HFF-Myc (cell line): Measurements from ENCODE around the gene AARS1.
"Not testable (repeated sequence)": the region's sequence is repeated elsewhere in the genome, so short reads cannot be mapped to it uniquely, and the experiment has no call there.

Experiments used
- DNase-seq: peaks from one replicate; pipeline ENCODE4 v3.0.0-alpha.2; 2011; ENCODE audit warnings: low read depth; ENCODE audit errors: extremely low read depth
- H3K4me3 ChIP-seq: replicated peaks from 2 replicates; pipeline ENCODE4 v1.5.1; 2011; ENCODE audit warnings: low read depth, mild to moderate bottlenecking, control low read depth, low read length
- TF ChIP-seq, protein P1 (sequence below): IDR thresholded peaks from 2 replicates; pipeline ENCODE4 v1.5.1; 2012; ENCODE audit warnings: mild to moderate bottlenecking, low read depth, low read length, control low read depth; ENCODE audit errors: missing control alignments

AARS1 gene

DNA sequence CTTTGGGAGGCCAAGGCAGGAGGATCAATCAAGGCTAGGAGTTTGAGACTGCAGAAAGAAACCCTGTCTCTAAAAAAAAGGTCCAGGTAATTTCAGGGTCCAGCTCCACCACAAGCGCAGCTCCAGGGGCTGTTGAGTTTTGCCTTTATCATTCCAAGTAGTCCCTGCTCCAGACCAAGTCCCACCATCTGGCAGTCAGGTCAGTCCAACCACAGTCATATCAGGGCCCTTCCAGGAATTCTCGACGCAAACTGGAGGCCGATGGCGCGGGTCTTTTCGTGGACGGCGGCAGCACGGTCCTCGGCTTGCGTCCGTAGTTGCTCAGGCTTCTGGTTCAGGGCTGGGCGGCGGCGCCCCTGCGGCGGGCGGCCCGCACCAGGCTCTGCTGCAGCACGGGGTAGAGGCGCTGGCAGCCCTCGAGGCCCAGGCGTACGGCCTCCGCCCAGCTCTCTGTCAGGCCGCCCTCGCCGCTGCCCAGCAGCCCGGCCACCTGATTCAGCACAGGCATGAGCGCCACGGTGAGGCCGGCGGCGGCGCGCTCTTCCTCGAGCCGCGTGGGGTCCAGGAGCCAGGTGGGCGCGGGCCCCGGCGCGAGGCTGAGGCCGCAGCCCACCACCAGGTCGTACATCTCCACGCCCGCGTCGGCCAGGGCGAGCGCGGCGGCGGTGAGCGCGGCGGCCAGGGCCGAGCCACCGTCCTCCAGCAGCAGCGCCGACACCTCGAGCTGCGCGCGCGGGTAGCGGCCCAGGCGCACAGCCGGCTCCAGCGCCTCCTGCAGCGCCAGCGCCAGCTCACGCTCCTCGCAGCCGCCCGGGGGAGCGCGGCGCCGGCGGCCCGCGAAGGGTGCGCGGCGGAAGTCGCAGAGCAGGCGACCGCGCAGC is 38.3 kb downstream of the AARS1 start:
- DNase-seq, result no peak
- TF ChIP-seq, protein P1, sequence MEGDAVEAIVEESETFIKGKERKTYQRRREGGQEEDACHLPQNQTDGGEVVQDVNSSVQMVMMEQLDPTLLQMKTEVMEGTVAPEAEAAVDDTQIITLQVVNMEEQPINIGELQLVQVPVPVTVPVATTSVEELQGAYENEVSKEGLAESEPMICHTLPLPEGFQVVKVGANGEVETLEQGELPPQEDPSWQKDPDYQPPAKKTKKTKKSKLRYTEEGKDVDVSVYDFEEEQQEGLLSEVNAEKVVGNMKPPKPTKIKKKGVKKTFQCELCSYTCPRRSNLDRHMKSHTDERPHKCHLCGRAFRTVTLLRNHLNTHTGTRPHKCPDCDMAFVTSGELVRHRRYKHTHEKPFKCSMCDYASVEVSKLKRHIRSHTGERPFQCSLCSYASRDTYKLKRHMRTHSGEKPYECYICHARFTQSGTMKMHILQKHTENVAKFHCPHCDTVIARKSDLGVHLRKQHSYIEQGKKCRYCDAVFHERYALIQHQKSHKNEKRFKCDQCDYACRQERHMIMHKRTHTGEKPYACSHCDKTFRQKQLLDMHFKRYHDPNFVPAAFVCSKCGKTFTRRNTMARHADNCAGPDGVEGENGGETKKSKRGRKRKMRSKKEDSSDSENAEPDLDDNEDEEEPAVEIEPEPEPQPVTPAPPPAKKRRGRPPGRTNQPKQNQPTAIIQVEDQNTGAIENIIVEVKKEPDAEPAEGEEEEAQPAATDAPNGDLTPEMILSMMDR, result no peak

DNA sequence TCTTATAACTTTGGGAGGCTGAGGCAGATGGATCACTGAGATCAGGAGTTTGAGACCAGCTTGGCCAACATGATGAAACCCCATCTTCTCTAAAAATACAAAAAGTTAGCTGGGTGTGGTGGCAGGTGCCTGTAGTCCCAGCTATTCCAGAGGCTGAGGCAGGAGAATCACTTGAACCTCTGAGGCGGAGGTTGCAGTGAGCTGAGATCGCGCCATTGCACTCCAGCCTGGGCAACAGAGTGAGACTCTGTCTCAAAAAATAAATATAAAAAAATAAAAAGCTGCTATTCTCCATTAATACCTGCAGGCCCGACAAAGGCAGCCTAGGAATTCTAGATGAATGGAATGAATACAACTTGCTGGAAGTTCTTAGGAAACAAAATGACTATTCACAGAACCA is 39.6 kb downstream of the AARS1 start:
- H3K4me3 ChIP-seq, result peak overlapping the region; percentile 67

More for the DNA sequence above, 38.3 kb downstream of the AARS1 start:
- H3K4me3 ChIP-seq, result peak overlapping the region; percentile 67

DNA sequence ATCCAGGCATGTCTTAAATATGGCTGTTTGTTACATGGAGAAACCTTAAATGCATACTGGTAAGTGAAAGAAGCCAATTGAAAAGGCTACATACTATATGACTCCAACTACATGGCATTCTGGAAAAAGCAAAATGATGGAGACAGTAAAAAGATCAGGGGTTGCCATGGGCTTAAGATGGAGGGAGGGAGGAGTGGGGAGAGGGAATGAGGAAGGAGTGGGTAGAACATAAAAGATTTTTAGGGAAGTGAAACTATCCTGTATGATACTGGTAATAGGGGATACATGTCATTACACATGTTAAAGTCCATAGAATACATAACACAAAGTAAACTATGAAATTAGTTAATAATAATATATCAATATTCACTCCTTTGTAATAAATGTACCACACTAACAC is 50.5 kb downstream of the AARS1 start:
- not testable (repeated sequence) for DNase-seq, H3K4me3 ChIP-seq

More for the DNA sequence above, 39.6 kb downstream of the AARS1 start:
- not testable (repeated sequence) for DNase-seq

DNA sequence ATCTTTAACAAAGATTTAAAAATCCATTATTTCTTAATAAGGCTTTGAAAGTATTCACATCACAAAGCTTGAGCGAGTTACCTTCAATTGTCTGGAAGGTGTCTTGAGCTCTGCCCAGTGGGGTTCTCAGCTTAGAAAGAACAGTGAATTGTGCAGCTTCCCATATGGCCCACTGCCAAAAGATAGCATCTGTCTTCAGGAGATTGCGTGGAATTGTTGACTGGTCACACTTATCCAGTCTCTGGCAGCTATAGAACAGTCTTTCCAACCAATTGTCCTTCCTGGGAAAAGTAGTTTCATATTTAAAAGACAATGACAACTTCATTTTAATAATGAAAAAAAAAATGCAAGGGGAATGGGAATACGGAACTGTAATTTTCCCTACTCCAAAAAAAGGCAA is 57.5 kb downstream of the AARS1 start:
- DNase-seq, H3K4me3 ChIP-seq: not testable (repeated sequence)

DNA sequence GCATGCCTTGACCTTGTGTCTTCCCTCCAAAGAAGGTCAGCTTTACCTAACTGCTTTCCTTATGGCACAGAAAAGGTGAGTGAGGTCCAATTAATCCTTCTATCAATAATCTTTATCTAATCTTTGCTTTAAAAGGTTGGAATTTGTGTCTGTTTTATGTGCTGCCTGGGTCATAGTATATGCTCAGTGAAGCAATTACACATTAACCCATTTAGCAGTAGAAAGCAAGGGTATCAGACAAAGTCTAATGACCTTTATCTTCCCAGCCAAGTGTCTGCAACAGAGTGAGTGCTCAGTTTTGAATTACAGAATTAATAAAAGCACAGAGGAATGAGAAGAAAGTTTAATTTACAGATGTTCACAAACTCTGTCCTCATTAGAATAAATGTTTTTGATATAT is 63.3 kb downstream of the AARS1 start:
- not testable (repeated sequence) for H3K4me3 ChIP-seq, DNase-seq

DNA sequence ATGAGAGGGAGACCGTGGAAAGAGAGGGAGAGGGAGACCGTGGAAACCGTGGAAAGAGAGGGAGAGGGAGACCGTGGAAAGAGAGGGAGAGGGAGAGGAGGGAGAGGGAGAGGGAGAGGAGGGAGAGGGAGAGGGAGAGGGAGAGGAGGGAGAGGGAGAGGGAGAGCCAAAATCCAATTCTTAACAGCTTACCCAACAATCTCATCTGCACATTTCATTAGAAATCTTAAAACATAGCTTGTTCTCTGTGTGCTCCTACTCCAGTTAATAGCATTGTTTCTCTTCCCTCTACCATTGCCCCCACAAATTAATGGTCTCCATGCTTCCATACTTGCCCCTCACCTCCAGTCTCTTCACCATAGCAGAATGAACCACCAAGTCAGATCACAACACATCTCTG is 63.9 kb downstream of the AARS1 start:
- DNase-seq, result not testable (repeated sequence)

DNA sequence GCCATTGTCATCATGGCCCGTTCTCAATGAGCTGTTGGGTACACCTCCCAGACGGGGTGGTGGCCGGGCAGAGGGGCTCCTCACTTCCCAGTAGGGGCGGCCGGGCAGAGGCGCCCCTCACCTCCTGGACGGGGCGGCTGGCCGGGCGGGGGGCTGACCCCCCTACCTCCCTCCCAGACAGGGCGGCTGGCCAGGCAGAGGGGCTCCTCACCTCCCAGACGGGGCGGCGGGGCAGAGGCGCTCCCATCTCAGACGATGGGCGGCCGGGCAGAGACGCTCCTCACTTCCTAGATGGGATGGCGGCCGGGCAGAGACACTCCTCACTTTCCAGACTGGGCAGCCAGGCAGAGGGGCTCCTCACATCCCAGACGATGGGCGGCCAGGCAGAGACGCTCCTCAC is 64.7 kb downstream of the AARS1 start:
- not testable (repeated sequence) for H3K4me3 ChIP-seq, DNase-seq

More for the DNA sequence above, 63.9 kb downstream of the AARS1 start:
- not testable (repeated sequence) for H3K4me3 ChIP-seq

DNA sequence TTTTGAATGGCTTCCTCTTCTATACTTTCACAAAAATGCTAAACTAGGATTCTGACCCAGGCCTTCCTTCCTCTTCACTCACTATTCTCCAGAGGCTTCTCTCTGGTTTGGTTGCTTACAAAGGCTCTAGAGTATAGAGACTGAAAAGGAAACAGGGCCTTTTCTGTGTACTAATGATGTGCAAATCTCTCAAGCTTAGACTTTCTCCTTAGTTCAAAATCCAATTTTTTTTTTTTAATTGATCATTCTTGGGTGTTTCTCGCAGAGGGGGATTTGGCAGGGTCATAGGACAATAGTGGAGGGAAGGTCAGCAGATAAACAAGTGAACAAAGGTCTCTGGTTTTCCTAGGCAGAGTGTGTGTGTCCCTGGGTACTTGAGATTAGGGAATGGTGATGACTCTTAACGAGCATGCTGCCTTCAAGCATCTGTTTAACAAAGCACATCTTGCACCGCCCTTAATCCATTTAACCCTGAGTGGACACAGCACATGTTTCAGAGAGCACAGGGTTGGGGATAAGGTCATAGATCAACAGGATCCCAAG is 65.3 kb downstream of the AARS1 start:
- DNase-seq, H3K4me3 ChIP-seq: not testable (repeated sequence)

DNA sequence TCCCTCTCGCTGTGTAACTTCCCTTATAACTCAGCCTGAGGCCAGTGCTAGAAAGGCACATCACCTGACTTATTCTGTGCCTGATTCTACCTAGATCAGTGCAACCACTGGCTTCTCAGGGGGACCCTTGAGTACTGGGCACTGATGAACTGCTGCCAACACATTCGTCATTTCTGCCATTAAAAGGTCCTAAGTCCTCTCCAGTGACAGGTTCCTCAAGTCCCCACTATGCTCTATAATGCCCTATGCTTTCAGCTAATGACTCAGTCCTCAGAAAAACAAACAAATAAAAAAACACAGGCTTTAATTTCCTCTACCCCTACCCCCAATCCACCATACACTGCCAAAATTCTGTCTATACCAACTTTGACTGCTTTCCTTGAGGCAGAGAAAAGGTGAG is 66.1 kb downstream of the AARS1 start:
- not testable (repeated sequence) for DNase-seq, H3K4me3 ChIP-seq

DNA sequence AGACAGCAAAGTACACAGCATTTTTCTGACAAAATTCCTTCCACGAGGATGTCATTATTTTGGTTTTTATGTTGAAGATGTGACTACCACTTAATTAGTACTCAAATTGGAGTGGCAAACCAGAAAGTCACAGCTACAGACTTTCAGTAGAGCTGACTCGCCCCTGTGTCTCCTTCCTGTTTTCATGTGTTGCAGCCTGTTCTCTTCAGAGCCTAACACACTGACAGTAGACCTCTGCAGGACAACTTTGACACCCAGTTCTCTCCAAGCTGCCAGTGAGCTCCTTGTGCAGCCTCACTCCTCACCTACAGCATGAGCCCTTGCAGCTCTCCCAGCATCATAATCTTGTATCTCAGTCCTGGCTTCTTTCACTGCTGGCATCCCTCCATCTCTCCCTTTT is 66.7 kb downstream of the AARS1 start:
- not testable (repeated sequence) for DNase-seq, H3K4me3 ChIP-seq

DNA sequence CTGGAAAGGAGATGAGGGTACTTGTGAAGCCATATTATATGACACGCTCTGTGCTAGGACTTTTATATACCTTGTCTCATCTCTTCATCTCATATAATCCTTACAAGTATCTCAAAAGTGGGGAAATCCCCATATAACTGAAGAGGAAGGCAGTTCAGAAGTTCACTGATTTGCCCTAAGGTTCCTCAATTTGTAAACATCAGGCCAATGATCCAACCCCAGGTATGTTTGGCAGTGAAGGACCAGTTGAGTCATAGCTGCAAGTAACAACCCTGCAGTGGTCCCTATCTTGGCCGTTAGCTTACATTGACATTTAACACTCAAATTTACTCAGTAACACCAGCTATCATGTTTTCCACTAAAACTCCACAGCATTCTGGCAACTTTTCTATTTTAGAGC is 70.7 kb downstream of the AARS1 start:
- not testable (repeated sequence) for DNase-seq, H3K4me3 ChIP-seq

DNA sequence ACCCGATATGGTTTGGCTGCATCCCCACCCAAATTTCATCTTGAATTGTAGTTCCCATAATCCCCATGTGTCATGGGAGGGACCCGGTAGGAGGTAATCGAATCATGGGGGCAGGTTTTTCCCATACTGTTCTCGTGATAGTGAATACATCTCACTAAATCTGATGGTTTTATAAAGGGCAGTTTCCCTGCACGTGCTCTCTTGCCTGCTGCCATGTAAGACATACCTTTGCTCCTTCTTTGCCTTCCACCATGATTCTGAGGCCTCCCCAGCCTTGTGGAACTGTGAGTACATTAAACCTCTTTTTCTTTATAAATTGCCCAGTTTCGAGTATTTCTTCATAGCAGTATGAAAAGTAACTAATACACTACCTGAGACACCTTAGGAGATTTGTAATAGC is 82.9 kb downstream of the AARS1 start:
- DNase-seq, H3K4me3 ChIP-seq: not testable (repeated sequence)

DNA sequence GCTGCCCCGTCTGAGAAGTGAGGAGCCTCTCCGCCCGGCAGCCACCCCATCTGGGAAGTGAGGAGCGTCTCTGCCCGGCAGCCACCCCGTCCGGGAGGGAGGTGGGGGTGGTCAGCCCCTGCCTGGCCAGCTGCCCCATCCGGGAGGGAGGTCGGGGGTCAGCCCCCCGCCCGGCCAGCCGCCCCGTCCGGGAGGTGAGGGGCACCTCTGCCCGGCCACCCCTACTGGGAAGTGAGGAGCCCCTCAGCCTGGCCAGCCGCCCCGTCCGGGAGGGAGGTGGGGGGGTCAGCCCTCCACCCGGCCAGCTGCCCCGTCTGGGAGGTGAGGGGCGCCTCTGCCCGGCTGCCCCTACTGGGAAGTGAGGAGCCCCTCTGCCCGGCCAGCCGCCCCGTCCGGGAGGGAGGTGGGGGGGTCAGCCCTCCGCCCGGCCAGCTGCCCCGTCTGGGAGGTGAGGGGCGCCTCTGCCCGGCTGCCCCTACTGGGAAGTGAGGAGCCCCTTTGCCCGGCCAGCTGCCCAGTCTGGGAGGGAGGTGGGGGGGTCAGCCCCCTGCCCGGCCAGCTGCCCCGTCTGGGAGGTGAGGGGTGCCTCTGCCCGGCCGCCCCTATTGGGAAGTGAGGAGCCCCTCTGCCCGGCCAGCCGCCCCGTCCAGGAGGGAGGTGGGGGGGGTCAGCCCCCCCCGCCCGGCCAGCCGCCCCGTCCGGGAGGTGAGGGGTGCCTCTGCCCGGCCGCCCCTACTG is 84.5 kb downstream of the AARS1 start:
- not testable (repeated sequence) for DNase-seq, H3K4me3 ChIP-seq

DNA sequence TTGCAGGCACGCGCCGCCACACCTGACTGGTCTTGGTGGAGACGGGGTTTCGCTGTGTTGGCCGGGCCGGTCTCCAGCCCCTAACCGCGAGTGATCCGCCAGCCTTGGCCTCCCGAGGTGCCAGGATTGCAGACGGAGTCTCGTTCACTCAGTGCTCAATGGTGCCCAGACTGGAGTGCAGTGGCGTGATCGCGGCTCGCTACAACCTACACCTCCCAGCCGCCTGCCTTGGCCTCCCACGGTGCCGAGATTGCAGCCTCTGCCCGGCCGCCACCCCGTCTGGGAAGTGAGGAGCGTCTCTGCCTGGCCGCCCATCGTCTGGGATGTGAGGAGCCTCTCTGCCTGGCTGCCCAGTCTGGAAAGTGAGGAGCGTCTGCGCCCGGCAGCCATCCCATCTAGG is 85.3 kb downstream of the AARS1 start:
- DNase-seq, result not testable (repeated sequence)

DNA sequence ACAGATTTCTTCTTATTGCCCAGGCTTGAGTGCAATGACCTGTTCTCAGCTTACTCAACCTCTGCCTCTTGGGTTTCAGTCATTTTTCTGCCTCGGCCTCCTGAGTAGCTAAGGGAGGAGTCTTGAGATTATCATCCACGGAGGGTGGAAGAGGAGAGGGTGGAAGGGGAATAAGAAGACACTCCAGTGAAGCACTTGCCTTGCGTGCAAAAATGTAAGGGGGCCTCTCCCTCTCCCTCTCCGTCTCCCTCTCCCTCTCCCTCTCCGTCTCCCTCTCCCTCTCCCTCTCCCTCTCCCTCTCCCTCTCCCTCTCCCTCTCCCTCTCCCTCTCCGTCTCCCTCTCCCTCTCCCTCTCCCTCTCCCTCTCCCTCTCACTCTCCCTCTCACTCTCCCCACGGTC is 85.8 kb downstream of the AARS1 start:
- H3K4me3 ChIP-seq, DNase-seq: not testable (repeated sequence)

More for the DNA sequence above, 85.3 kb downstream of the AARS1 start:
- not testable (repeated sequence) for H3K4me3 ChIP-seq
